ENCODE results near the gene NDUFAF3. TPM values are rescaled to one million over a fixed set of nuclear protein-coding genes. Genes with fewer than 3 reads are reported as not detected.

NDUFAF3 gene
- polyA plus RNA-seq, 1 of the 3 experiments (the other 2 are of a cell fraction): 104 TPM

DNA sequence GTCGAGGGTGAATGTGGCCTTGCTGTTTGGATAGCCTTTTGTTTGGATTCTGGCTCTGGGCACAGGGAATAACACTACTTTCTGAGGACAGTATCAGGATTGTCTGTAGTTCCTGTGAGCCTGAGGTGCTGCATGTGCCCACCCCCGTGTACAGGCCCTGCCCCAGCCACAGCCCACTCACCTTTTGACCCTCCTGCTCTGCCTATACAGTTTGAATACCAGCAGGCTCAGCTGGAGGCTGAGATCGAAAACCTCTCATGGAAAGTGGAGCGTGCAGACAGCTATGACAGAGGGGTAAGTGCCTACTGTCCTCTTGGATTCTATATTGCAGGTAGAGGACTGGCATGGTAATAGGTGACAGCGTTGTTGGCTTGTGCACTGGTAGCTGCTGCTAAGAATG lies 39.2 kb upstream of the NDUFAF3 start:
- Histone ChIP-seq H3K79me2 (ENCODE audit: insufficient read depth) (no peaks in the 10 kb centered on the region), H3K27me3 (ENCODE audit: insufficient read depth) (no peaks in the 10 kb centered on the region), H2AFZ (ENCODE audit: low read depth) (no peak overlapping the region), H3K4me1 (ENCODE audit: control insufficient read depth in 1 of 2, insufficient read depth in 2 of 2, low read depth in 1 of 2, low read length in 1 of 2) (no peaks in the 10 kb centered on the region), H3K4me2 (no peak overlapping the region), H3K4me3 (ENCODE audit: low read depth in 2 of 2, low read length in 1 of 2) (no peak overlapping the region), H3K27ac (ENCODE audit: low read depth in 2 of 2, low read length in 1 of 2) (no peak overlapping the region), H4K20me1 (ENCODE audit: insufficient read depth) (no peaks in the 10 kb centered on the region), H3K9ac (no peak overlapping the region), H3F3A (replicated peaks; ENCODE audit: insufficient read depth) (no peaks in the 10 kb centered on the region), H3K9me3 (no peaks in the 10 kb centered on the region), H3K9me2 (no peaks in the 10 kb centered on the region), H3K36me3 (replicated peaks in 1 of 2; ENCODE audit: control insufficient read depth in 1 of 2, insufficient read depth in 2 of 2, low read length in 1 of 2) (peaks cover 41 to 62% of the 10 kb centered on the region in 2 experiments)
- ChIA-PET CTCF (no interaction called here), POLR2A (no interaction called here)
- no peak for DNase-seq
- 72% methylated on average over 2 of the region's 5 CpGs for WGBS (ENCODE audit: low lambda C conversion rate)
- TF ChIP-seq SIN3A (IDR thresholded peaks at IDR 0.05; ENCODE audit: borderline replicate concordance, low read depth, low read length): no peak
- TF ChIP-seq MXI1 (IDR thresholded peaks at IDR 0.05; ENCODE audit: low read depth, low read length): no peak
- no peak for TF ChIP-seq CHD2 (IDR thresholded peaks at IDR 0.05; ENCODE audit: low read length, partially characterized antibody)
- TF ChIP-seq POLR2AphosphoS5 (IDR thresholded peaks at IDR 0.05; ENCODE audit: low read depth, low read length): no peak
- no peak for TF ChIP-seq NFIC (IDR thresholded peaks at IDR 0.05; ENCODE audit: borderline replicate concordance)
- TF ChIP-seq EZH2phosphoT487 (IDR thresholded peaks at IDR 0.05; ENCODE audit: borderline replicate concordance, low read depth): no peak
- TF ChIP-seq, protein P1, sequence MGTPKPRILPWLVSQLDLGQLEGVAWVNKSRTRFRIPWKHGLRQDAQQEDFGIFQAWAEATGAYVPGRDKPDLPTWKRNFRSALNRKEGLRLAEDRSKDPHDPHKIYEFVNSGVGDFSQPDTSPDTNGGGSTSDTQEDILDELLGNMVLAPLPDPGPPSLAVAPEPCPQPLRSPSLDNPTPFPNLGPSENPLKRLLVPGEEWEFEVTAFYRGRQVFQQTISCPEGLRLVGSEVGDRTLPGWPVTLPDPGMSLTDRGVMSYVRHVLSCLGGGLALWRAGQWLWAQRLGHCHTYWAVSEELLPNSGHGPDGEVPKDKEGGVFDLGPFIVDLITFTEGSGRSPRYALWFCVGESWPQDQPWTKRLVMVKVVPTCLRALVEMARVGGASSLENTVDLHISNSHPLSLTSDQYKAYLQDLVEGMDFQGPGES (IDR thresholded peaks at IDR 0.05; ENCODE audit: low read depth, low read length): no peak
- no peak for TF ChIP-seq JUND (IDR thresholded peaks at IDR 0.05)
- TF ChIP-seq, protein P2, sequence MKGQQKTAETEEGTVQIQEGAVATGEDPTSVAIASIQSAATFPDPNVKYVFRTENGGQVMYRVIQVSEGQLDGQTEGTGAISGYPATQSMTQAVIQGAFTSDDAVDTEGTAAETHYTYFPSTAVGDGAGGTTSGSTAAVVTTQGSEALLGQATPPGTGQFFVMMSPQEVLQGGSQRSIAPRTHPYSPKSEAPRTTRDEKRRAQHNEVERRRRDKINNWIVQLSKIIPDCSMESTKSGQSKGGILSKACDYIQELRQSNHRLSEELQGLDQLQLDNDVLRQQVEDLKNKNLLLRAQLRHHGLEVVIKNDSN (IDR thresholded peaks at IDR 0.05; ENCODE audit: borderline replicate concordance, low read depth): no peak
- no peak for TF ChIP-seq FOXM1 (IDR thresholded peaks at IDR 0.05; ENCODE audit: low read depth)
- TF ChIP-seq ELF1 (IDR thresholded peaks at IDR 0.05): no peak
- no peak for TF ChIP-seq TCF12 (IDR thresholded peaks at IDR 0.05)
- TF ChIP-seq GATA2 (CRISPR knock-in tag; IDR thresholded peaks at IDR 0.05): no peak
- TF ChIP-seq FOXJ3 (CRISPR knock-in tag; IDR thresholded peaks at IDR 0.05): no peak

DNA sequence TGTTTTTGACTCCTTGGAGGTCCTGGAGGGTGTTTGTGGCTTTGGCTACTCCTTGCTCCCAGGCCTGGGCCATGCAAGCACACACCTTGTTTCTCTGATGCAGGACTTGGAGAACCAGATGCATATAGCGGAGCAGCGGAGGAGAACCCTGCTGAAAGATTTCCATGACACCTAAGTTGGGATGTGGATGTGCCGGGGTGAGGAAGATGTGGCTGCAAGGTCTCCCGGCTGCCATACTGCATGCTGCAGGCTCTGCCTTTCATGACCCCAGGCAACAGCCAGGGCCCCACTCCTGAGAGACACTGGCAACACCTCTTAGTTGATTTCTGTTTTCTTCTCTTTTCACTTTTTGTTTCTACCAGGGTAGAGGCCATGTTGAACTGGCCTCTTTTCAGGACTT lies 38.8 kb upstream of the NDUFAF3 start:
- Histone ChIP-seq H3K27me3 (ENCODE audit: insufficient read depth) (no peaks in the 10 kb centered on the region), H3K4me1 (ENCODE audit: control insufficient read depth in 1 of 2, insufficient read depth in 2 of 2, low read depth in 1 of 2, low read length in 1 of 2) (no peaks in the 10 kb centered on the region), H3K9ac (no peak overlapping the region), H3K27ac (ENCODE audit: low read depth in 2 of 2, low read length in 1 of 2) (no peak overlapping the region), H3F3A (replicated peaks; ENCODE audit: insufficient read depth) (peaks cover 4% of the 10 kb centered on the region), H3K9me3 (no peaks in the 10 kb centered on the region), H3K79me2 (ENCODE audit: insufficient read depth) (no peaks in the 10 kb centered on the region), H2AFZ (ENCODE audit: low read depth) (no peak overlapping the region), H4K20me1 (ENCODE audit: insufficient read depth) (no peaks in the 10 kb centered on the region), H3K4me2 (no peak overlapping the region), H3K36me3 (replicated peaks in 1 of 2; ENCODE audit: control insufficient read depth in 1 of 2, insufficient read depth in 2 of 2, low read length in 1 of 2) (peaks cover 37 to 58% of the 10 kb centered on the region in 2 experiments), H3K4me3 (ENCODE audit: low read depth in 2 of 2, low read length in 1 of 2) (no peak overlapping the region), H3K9me2 (no peaks in the 10 kb centered on the region)
- TF ChIP-seq RXRA (IDR thresholded peaks at IDR 0.05; ENCODE audit: borderline replicate concordance, low read depth): no peak
- TF ChIP-seq, protein P2 (IDR thresholded peaks at IDR 0.05; ENCODE audit: borderline replicate concordance, low read depth): no peak
- no peak for TF ChIP-seq SIN3A (IDR thresholded peaks at IDR 0.05; ENCODE audit: borderline replicate concordance, low read depth, low read length)
- no peak for TF ChIP-seq EZH2phosphoT487 (IDR thresholded peaks at IDR 0.05; ENCODE audit: borderline replicate concordance, low read depth)
- ChIA-PET POLR2A (no interaction called here), CTCF (no interaction called here)
- DNase-seq: no peak
- whole genome bisulfite sequencing (ENCODE audit: low lambda C conversion rate): 86% methylated on average over 1 of the region's 4 CpGs

All from SK-N-SH (cell line).